SK-N-SH treated with all-trans-retinoic acid at 6 μM for 48 hours (cell line): ENCODE results near the gene ADSS1.

Experiments
- ARNTL ChIP-seq: fragments of 450-650 bp; formaldehyde crosslinking; IDR thresholded peaks from 2 replicates; pipeline ENCODE4 v1.5.0; 2020; ENCODE audit warnings: low read depth, mild to moderate bottlenecking, moderate library complexity, borderline replicate concordance
- CSDC2 ChIP-seq: fragments of 250-450 bp; sonication (Bioruptor Pico); IDR thresholded peaks from 2 replicates; pipeline ENCODE4 v1.5.0; 2020; ENCODE audit warnings: mild to moderate bottlenecking, moderate library complexity
- GLIS3 ChIP-seq: fragments of 250-450 bp; sonication (Bioruptor Pico); IDR thresholded peaks from 2 replicates; pipeline ENCODE4 v1.5.0; 2020; ENCODE audit warnings: mild to moderate bottlenecking, moderate library complexity
- ISL1 ChIP-seq: fragments of 250-450 bp; sonication (Bioruptor Pico); IDR thresholded peaks from 2 replicates; pipeline ENCODE4 v2.1.2; 2022; ENCODE audit warnings: mild to moderate bottlenecking, moderate library complexity
- PATZ1 ChIP-seq: fragments of 250-450 bp; sonication (Bioruptor Pico); IDR thresholded peaks from 2 replicates; pipeline ENCODE4 v1.8.0; 2020; ENCODE audit warnings: mild to moderate bottlenecking, moderate library complexity, borderline replicate concordance
- RARB ChIP-seq: fragments of 250-450 bp; sonication (Bioruptor Pico); IDR thresholded peaks from 2 replicates; pipeline ENCODE4 v1.8.0; 2021; ENCODE audit warnings: mild to moderate bottlenecking, moderate library complexity
- SNAI2 ChIP-seq: fragments of 250-450 bp; sonication (Bioruptor Pico); IDR thresholded peaks from 2 replicates; pipeline ENCODE4 v1.5.0; 2020; ENCODE audit warnings: mild to moderate bottlenecking, moderate library complexity
- TCF4 ChIP-seq: fragments of 250-450 bp; sonication (Bioruptor Pico); IDR thresholded peaks from 2 replicates; pipeline ENCODE4 v1.8.0; 2021; ENCODE audit warnings: mild to moderate bottlenecking, moderate library complexity, borderline replicate concordance
- TSHZ2 ChIP-seq: fragments of 250-450 bp; sonication (Bioruptor Pico); IDR thresholded peaks from 2 replicates; pipeline ENCODE4 v1.5.0; 2020; ENCODE audit warnings: mild to moderate bottlenecking, moderate library complexity
- ZFP3 ChIP-seq: fragments of 250-450 bp; sonication (Bioruptor Pico); IDR thresholded peaks from 2 replicates; pipeline ENCODE4 v1.5.0; 2020; ENCODE audit warnings: mild to moderate bottlenecking, moderate library complexity
- ZNF8 ChIP-seq: fragments of 450-650 bp; formaldehyde crosslinking; IDR thresholded peaks from 2 replicates; pipeline ENCODE4 v1.5.0; 2020; ENCODE audit warnings: mild to moderate bottlenecking, moderate library complexity
- TF ChIP-seq, protein P1 (sequence below): fragments of 250-450 bp; sonication (Bioruptor Pico); IDR thresholded peaks from 2 replicates; pipeline ENCODE4 v1.8.0; 2021; ENCODE audit warnings: low read depth, mild to moderate bottlenecking, moderate library complexity, borderline replicate concordance

DNA sequence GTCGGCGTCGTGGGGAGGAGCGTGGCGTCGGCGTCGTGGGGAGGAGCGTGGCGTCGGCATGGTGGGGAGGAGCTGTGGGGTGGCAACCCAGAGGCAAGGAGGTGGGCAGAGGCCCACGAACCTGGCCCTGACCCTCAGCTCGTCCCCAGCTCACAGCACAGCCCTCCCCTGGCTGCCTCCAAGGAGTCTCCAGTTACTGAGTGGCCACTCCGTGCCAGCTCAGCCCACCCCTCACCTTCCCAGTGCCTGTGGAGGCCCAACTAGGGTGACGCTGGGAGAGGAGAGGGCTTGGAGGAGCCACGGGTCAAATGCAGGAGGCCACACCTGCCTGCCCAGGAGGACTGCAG is 5.8 kb downstream of the ADSS1 start:
- TF ChIP-seq RARB (CRISPR knock-in tag), result no peak
- no peak for TF ChIP-seq ISL1 (CRISPR knock-in tag)
- TF ChIP-seq CSDC2 (CRISPR knock-in tag), result no peak
- TF ChIP-seq ZFP3 (CRISPR knock-in tag), result no peak
- TF ChIP-seq, protein P1, sequence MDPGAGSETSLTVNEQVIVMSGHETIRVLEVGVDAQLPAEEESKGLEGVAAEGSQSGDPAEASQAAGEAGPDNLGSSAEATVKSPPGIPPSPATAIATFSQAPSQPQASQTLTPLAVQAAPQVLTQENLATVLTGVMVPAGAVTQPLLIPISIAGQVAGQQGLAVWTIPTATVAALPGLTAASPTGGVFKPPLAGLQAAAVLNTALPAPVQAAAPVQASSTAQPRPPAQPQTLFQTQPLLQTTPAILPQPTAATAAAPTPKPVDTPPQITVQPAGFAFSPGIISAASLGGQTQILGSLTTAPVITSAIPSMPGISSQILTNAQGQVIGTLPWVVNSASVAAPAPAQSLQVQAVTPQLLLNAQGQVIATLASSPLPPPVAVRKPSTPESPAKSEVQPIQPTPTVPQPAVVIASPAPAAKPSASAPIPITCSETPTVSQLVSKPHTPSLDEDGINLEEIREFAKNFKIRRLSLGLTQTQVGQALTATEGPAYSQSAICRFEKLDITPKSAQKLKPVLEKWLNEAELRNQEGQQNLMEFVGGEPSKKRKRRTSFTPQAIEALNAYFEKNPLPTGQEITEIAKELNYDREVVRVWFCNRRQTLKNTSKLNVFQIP (CRISPR knock-in tag), result no peak
- TF ChIP-seq SNAI2 (CRISPR knock-in tag), result no peak
- no peak for TF ChIP-seq TSHZ2 (CRISPR knock-in tag)
- TF ChIP-seq ARNTL (CRISPR knock-in tag), result no peak
- no peak for TF ChIP-seq TCF4
- TF ChIP-seq GLIS3 (CRISPR knock-in tag), result no peak
- no peak for TF ChIP-seq PATZ1 (CRISPR knock-in tag)
- no peak for TF ChIP-seq ZNF8
